Activated naive CD8-positive, alpha-beta T cell (primary cell): ENCODE results near the gene C3.
A peak's percentile ranks its signal among the peaks of the same experiment; 100 is the strongest.
"Not testable (repeated sequence)": the region's sequence is repeated elsewhere in the genome, so short reads cannot be mapped to it uniquely, and the experiment has no call there.

ENCODE experiments used
- H3K27ac Mint-ChIP-seq: one replicate; pipeline ENCODE4 v1.8.0; 2021; ENCODE audit warnings: mixed read lengths
- H3K27me3 Mint-ChIP-seq: one replicate; pipeline ENCODE4 v1.8.0; 2021; ENCODE audit warnings: mixed read lengths
- H3K36me3 Mint-ChIP-seq: one replicate; pipeline ENCODE4 v1.8.0; 2021; ENCODE audit warnings: mixed read lengths
- H3K4me1 Mint-ChIP-seq: one replicate; pipeline ENCODE4 v1.8.0; 2021; ENCODE audit warnings: low read depth, mixed read lengths
- H3K4me3 Mint-ChIP-seq: one replicate; pipeline ENCODE4 v1.8.0; 2021; ENCODE audit warnings: mild to moderate bottlenecking, mixed read lengths
- H3K9me3 Mint-ChIP-seq: one replicate; pipeline ENCODE4 v1.8.0; 2021; ENCODE audit warnings: low read depth, mixed read lengths

The C3 gene

DNA sequence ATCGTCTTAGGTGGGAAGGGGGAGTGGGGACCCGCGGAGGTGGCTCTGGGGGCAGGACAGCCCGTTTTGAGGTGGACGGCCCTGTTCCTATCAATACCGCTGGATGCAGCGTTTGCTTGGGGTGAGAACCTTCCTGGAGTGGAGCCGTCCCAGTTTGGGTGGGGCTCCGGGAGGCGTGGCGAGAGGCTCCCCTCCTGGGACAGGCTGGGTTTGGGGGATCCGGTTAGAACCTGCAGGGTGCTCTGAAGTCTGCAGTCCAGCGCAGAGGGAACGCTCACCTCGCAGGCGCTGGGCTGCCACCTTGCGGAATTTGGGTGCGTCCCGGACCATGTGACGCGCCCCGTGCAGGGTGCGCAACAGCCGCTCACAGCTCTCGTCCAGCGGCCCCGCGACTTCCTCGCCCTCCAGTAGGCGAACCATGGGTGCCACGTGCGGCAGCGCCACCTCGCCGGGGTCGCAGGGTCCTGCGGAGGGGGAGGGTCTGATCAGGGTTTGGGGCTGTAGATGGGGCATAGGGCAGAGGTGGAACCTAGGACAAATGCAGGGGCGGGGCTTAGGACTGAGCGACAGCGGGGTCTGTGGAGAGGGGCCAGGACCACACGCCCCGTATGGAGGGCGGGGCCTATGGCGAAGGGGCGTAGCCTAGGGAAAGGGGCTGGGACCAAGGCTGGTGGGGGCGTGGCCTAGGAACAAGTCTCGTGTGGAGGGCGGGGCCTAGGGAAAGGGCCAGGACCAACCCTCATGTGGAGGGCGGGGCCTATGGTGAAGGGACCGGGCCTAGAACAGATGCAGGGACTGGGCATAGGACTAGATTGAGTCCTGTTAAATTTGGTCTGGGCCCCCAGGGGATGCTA, 33.0 kb upstream of the C3 start:
- no peaks in the 10 kb centered on the region for H3K9me3 Mint-ChIP-seq
- no peaks in the 10 kb centered on the region for H3K27me3 Mint-ChIP-seq
- peaks cover 8% of the 10 kb centered on the region for H3K4me1 Mint-ChIP-seq
- no peaks in the 10 kb centered on the region for H3K36me3 Mint-ChIP-seq
- peak overlapping the region; percentile 79 for H3K27ac Mint-ChIP-seq
- peak overlapping the region; percentile 77 for H3K4me3 Mint-ChIP-seq

DNA sequence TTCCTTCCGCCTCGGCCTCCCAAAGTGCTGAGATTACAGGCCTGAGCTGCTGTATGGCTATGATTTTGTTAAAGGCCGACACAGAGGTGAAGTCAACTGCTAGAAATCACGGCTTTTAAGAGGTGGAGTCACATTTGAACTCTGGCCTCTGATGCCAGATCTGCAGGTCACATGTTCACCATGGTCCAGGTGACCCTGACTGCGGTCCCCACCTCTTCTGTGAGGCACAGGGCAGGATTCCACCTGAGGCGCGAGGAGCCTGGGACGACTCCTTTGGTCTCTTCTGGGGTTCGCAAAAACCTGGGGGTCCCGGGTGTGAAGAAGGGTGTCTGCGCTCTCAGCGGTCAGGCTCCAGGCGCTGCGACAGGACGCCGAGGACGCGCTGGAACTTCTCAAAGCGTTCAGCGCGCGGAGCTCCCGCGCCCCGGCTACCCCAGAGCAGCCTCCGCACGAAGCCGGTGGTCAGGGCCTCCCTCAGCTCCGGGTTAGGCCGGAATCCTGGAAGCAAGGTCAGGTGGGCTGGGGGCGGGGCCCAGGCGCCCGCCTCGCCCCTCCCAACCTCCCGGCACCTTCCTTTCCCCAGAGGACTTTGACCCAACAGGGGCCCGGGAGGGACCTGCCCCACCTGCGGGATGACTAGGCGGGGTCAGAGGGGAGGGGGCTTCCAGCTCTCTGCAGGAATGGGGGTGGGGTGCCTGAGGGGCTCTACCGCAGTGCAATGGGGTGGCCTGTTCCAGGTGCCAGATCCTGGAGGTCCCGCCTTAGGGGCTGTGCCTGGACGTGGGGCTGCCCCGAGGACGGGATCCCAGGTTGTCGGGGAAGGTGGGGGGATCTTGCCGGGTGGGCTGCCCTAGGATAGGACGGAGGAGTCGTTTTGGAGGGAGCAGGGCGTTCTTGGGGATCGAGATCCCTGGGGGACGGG, 32.1 kb upstream of the C3 start:
- H3K9me3 Mint-ChIP-seq, result no peaks in the 10 kb centered on the region
- H3K4me1 Mint-ChIP-seq, result peaks cover 7% of the 10 kb centered on the region
- no peaks in the 10 kb centered on the region for H3K27me3 Mint-ChIP-seq
- H3K4me3 Mint-ChIP-seq, result peak overlapping the region; percentile 77
- H3K27ac Mint-ChIP-seq, result no peak overlapping the region
- no peaks in the 10 kb centered on the region for H3K36me3 Mint-ChIP-seq

DNA sequence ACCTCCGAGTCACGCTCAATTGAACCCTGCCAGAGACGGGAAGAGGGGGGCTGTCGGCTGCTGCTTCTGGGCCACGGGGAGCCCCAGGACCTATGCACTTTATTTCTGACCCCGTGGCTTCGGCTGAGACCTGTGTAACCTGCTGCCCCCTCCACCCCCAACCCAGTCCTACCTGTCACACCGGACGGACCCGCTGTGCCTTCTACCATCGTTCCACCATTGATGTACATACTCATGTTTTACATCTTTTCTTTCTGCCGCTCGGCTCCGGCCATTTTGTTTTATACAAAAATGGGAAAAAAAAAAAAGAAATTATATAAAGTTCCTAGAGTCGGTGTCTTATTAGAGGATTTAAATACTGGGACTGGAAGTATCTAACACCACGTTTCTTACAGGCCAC, 30.7 kb upstream of the C3 start:
- Mint-ChIP-seq H3K4me3 (no peak overlapping the region), H3K36me3 (no peaks in the 10 kb centered on the region), H3K4me1 (peaks cover 7% of the 10 kb centered on the region), H3K9me3 (no peaks in the 10 kb centered on the region), H3K27ac (peak overlapping the region; percentile 28), H3K27me3 (no peaks in the 10 kb centered on the region)

DNA sequence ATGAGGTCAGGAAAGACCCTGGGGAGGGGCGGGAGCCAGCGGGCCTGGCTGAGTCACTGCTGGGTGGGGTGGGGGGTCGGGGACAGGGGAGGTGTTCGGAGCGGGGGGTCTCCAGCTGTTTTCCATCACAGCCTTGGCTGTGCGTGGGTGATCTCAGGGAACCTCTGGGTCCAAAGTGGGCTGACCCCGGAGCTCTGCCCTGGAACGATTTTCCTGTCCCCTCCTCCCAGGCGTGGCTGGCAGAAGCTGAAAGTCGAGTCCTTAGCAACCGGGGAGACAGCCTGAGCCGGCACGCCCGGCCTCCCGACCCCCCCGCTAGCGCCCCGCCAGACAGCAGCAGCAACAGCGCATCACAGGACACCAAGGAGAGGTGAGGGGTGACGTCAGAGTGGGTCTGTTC, 29.6 kb upstream of the C3 start:
- no peaks in the 10 kb centered on the region for H3K36me3 Mint-ChIP-seq
- no peaks in the 10 kb centered on the region for H3K27me3 Mint-ChIP-seq
- no peak overlapping the region for H3K4me3 Mint-ChIP-seq
- no peaks in the 10 kb centered on the region for H3K9me3 Mint-ChIP-seq
- peaks cover 7% of the 10 kb centered on the region for H3K4me1 Mint-ChIP-seq
- no peak overlapping the region for H3K27ac Mint-ChIP-seq

DNA sequence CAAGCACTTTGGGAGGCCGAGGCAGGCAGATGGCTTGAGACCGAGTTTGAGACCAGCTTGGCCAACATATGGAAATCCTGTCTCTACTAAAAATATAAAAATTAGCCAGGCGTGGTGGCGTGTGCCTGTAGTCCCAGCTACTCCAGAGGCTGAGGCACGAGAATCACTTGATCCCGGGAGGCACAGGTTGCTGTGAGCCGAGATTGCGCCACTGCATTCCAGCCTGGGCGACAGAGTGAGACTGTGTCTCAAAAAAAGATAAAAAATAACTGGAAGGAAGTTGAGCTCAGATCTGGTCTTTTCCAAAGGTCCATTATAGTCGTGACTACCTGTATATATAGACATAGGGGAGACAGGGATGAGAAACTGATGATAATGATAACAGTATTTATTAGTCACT, 28.1 kb upstream of the C3 start:
- H3K9me3 Mint-ChIP-seq, H3K27ac Mint-ChIP-seq, H3K27me3 Mint-ChIP-seq, H3K4me1 Mint-ChIP-seq, H3K36me3 Mint-ChIP-seq, H3K4me3 Mint-ChIP-seq: not testable (repeated sequence)

DNA sequence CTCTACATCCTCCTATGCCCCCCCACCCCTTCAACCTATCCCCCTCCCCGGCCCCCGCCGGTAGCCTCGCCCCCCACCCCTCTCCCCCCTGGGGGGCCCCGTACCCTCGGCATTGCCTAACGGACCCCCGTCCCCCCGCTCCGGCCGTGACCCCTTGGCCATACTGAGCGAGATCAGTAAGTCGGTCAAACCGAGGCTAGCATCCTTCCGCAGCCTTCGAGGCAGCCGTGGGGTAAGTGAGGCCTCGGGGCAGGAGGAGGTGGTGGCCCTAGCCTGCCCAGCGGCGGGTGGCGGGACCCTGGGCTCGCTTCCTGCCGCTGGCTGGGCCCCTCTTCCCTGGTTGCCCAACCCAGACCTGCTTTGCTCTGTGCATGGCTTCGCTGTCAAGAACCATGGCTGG, 25.5 kb upstream of the C3 start:
- peaks cover 5% of the 10 kb centered on the region for H3K4me1 Mint-ChIP-seq
- H3K4me3 Mint-ChIP-seq, result no peak overlapping the region
- H3K36me3 Mint-ChIP-seq, result peaks cover 2% of the 10 kb centered on the region
- H3K27ac Mint-ChIP-seq, result no peak overlapping the region
- no peaks in the 10 kb centered on the region for H3K9me3 Mint-ChIP-seq
- H3K27me3 Mint-ChIP-seq, result no peaks in the 10 kb centered on the region

DNA sequence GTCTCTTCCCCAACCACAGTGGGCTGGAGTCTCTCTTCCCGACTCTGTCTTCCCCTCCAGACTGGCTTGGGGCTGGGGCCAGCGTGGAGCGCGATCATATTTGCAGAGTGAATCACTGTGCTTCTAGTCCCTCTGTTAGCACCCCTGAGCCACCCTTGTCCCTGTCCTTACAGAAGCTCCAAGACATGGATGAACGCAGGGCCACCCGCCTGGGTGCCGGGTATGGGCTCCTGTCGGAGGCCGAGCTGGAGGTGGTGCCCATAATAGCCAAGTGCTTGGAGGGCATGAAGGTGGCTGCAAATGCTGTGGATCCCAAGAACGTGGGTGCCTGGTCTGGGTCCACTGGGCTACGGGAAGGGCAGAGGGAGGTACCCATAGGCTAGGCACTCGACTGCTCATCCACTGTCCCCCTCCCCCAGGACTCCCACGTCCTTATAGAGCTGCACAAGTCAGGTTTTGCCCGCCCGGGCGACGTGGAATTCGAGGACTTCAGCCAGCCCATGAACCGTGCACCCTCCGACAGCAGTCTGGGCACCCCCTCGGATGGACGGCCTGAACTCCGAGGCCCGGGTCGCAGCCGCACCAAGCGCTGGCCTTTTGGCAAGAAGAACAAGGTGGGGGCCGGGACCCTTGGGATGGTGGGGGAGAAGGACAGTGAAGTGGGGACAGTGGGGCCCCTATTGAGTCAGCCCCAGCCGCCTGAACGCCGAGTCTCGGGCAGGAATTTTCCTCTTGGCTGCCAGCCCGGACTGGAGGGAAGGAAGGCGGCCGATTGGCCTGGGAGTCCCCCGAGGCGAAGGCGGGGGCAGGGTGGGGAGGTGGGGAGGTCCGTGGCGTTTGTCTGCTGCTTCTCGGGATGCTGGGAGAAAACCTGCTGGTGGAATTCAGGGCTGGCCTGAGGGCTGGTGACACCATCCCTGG, 24.2 kb upstream of the C3 start:
- H3K9me3 Mint-ChIP-seq, result no peaks in the 10 kb centered on the region
- peaks cover 2% of the 10 kb centered on the region for H3K36me3 Mint-ChIP-seq
- H3K27me3 Mint-ChIP-seq, result no peaks in the 10 kb centered on the region
- peak overlapping the region; percentile 34 for H3K27ac Mint-ChIP-seq
- no peak overlapping the region for H3K4me3 Mint-ChIP-seq
- H3K4me1 Mint-ChIP-seq, result peaks cover 7% of the 10 kb centered on the region

DNA sequence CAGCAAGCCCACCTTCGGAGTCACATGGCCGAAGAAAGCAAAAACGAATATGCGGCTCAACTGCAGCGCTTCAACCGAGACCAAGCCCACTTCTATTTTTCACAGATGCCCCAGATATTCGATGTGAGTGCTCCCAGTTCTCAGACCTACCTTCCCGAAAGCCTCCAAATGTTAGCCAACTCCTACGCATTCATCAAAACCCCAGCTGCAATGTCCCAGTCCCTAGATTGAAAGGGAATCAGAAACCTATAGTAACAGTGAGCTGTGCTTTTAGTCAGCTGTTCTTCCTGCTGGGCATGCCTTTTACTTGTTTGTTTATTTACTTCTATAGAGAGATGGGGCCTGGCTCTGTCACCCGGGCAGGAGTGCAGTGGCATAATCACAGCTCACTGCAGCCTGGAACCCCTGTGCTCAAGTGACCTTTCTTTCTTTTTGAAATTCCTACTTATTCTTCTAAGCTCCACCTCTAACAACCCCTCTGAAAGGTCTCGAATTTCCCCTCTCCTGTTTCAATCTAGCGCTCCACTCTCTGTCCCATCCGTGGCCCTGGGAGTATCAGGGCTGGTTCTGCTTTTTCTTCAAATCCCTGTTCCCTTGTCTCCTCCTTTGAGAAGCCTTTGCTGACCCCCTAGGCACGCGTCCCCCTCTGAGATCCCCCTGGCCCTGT, 23.4 kb upstream of the C3 start:
- Mint-ChIP-seq H3K4me1 (peaks cover 12% of the 10 kb centered on the region), H3K27ac (peak overlapping the region; percentile 34), H3K36me3 (peaks cover 2% of the 10 kb centered on the region), H3K27me3 (no peaks in the 10 kb centered on the region), H3K4me3 (no peak overlapping the region), H3K9me3 (no peaks in the 10 kb centered on the region)

DNA sequence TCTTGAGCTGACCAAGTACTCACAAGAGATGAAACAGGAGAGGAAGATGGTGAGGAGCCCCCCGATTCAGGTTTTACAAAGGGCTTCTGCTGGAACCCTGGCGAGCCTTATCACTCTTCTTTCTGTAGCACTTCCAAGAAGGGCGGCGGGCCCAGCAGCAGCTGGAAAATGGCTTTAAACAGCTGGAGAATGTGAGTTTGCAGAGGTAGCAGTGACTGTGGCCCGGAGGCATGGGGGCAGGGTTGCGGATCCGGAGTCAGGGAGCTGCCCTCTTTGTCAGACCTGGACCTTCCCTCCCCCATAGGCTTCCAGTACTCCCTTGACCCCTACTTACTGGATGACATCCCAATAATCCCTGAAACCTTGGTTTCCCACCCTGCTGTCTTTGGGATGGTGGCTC, 22.6 kb upstream of the C3 start:
- H3K4me3 Mint-ChIP-seq, result no peak overlapping the region
- H3K9me3 Mint-ChIP-seq, result no peaks in the 10 kb centered on the region
- H3K36me3 Mint-ChIP-seq, result peaks cover 2% of the 10 kb centered on the region
- H3K4me1 Mint-ChIP-seq, result peaks cover 20% of the 10 kb centered on the region
- H3K27ac Mint-ChIP-seq, result no peak overlapping the region
- no peaks in the 10 kb centered on the region for H3K27me3 Mint-ChIP-seq

DNA sequence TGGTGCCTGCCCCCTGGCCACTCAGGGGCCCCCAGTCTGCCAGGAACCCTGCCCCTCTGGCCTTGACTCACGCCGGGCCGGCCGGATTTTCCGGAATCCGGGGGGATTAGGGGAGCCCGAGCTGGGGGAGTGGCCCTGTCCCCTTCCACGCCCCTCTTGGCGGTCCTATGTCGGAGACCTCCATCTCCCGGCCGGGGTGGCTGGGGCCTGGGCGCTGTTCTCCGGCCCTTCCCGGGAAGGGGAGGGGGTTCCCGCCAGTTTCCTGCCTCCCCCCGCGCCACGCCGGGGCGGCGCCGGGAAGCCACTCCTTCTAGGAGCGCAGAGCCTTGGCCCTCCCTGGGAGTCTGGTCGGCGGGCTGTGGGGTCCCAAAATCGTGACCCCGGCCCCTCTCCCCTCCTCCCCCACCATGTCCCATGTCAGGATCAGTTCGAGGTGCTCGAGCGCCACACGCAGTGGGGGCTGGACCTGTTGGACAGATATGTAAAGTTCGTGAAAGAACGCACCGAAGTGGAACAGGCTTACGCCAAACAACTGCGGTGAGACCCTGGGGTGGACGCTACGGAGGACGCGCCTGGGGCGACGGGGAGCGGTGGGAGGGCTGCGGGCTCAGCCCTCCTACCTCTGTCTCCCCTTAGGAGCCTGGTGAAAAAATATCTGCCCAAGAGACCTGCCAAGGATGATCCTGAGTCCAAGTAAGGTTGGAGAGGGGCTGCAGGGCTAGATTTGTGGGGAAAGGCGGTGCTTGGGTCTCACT, 20.3 kb upstream of the C3 start:
- peaks cover 2% of the 10 kb centered on the region for H3K36me3 Mint-ChIP-seq
- H3K27ac Mint-ChIP-seq, result no peak overlapping the region
- peak overlapping the region; percentile 85 for H3K4me3 Mint-ChIP-seq
- H3K4me1 Mint-ChIP-seq, result peaks cover 31% of the 10 kb centered on the region
- H3K27me3 Mint-ChIP-seq, result no peaks in the 10 kb centered on the region
- no peaks in the 10 kb centered on the region for H3K9me3 Mint-ChIP-seq

DNA sequence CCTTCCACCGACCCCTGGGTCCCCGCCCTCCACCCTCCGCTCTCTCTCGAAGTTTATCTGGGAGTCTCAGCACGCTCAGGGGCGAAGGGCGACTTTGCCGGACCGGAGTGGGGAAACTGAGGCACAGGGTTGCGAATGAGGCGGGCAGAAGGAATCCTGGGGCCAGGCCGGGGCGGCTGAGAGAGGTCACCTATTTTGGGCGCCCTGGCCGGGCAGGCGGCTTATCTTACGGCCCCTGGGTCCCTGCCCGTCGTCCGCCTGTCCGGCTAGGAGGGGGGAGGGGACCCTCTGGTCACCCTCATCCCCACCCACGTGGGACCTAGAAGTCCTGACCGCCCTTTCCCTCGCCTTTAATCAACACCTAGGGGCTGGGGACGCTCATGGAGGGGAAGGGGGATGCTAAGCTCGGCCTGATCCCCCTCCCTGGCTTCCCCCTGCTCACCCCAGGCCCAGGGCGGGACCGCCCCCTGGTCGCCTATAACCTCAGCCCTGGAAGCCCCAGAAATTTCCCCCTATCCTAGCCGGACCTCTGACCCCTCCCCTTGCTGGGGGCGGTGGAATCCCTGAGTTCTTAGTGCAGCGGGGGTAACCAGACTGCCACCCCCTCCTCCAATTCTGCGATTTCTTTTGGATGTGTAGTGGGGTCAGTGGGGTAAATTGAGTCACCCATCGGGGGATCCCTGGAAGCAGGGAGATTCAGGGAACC, 19.6 kb upstream of the C3 start:
- peaks cover 2% of the 10 kb centered on the region for H3K36me3 Mint-ChIP-seq
- peaks cover 32% of the 10 kb centered on the region for H3K4me1 Mint-ChIP-seq
- no peak overlapping the region for H3K27ac Mint-ChIP-seq
- no peaks in the 10 kb centered on the region for H3K27me3 Mint-ChIP-seq
- H3K4me3 Mint-ChIP-seq, result peak overlapping the region; percentile 85
- H3K9me3 Mint-ChIP-seq, result no peaks in the 10 kb centered on the region

DNA sequence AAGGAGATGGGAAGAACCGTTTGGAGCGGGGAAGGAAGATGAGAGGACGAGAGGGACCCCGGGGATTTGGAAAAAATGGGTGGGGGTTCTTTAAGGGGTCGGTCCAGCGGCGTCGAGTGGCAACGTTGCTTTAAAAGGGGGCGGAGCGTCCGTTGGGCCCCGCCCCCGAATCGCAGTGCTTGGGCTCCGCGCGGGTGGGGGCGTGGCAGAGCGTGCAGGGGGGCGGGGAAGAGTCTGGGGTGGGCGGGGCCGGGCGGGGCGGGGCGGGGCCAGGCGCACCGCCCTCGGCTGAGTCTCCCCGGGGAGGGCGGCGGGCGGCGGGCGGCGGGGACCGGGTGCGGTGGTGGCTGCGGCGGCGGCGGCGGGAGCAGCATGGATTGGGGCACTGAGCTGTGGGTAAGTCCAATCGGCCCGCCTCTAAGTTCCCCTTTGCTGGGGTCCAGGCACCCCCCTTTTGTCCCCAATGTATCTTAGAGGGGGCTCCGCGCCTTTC, 19.0 kb upstream of the C3 start, which contains the start of gene TRIP10:
TSS of gene TRIP10 (plus strand) at position 291 of the 493 bp plus-strand sequence. CDS start at position 373, 82 bp downstream.
- Mint-ChIP-seq H3K4me3 (peak within 1 kb of the TSS; percentile 97), H3K27ac (peak within 1 kb of the TSS; percentile 97), H3K27me3 (no peaks in the 10 kb centered on the region), H3K36me3 (peaks cover 2% of the 10 kb centered on the region), H3K4me1 (peaks cover 32% of the 10 kb centered on the region), H3K9me3 (no peaks in the 10 kb centered on the region)
